Calu3 (cell line): ENCODE results near the gene SMAP1. TPM values are rescaled to one million over a fixed set of nuclear protein-coding genes. Genes with fewer than 3 reads are reported as not detected.

Source experiments
- BruUV-seq: library from RNA; stranded (reverse); fragments of 400-500 nt; replicated peaks from 2 replicates; lab custom pipeline; 2021; lab: Mats Ljungman, UMichigan
- CTCF ChIA-PET: fragments of 300-600 bp; sonication (Branson Sonifier 250); formaldehyde crosslinking; loops from one replicate; lab custom pipeline; 2022; ENCODE audit warnings: antibody characterized with exemption; lab: Charles Lee
- DNase-seq: peaks from one replicate; pipeline ENCODE4 v3.0.0; 2022
- H3K27ac Mint-ChIP-seq: one replicate; pipeline ENCODE4 v1.8.0; 2022; ENCODE audit warnings: mixed read lengths; ENCODE audit not compliant: unreplicated experiment
- H3K27me3 Mint-ChIP-seq: one replicate; pipeline ENCODE4 v1.8.0; 2022; ENCODE audit warnings: mixed read lengths; ENCODE audit not compliant: unreplicated experiment
- H3K36me3 Mint-ChIP-seq: one replicate; pipeline ENCODE4 v1.8.0; 2022; ENCODE audit warnings: mild to moderate bottlenecking, moderate library complexity, mixed read lengths; ENCODE audit not compliant: insufficient read depth, unreplicated experiment
- H3K4me1 Mint-ChIP-seq: one replicate; pipeline ENCODE4 v1.8.0; 2022; ENCODE audit warnings: mild to moderate bottlenecking, low read depth, mixed read lengths; ENCODE audit not compliant: unreplicated experiment
- H3K4me3 Mint-ChIP-seq: one replicate; pipeline ENCODE4 v1.8.0; 2022; ENCODE audit warnings: mild to moderate bottlenecking, low read depth, moderate library complexity, mixed read lengths; ENCODE audit not compliant: unreplicated experiment
- H3K9me3 Mint-ChIP-seq: one replicate; pipeline ENCODE4 v1.8.0; 2022; ENCODE audit warnings: low read depth, mixed read lengths; ENCODE audit not compliant: unreplicated experiment
- CTCF ChIP-seq: fragments of 200-600 bp; IDR thresholded peaks from one replicate; pipeline ENCODE4 v1.8.0; 2022; ENCODE audit warnings: antibody characterized with exemption; ENCODE audit not compliant: unreplicated experiment
- intact Hi-C: fragments of 100-400 bp; cut with micrococcal nuclease; formaldehyde crosslinking; loops from one replicate; pipeline ENCODE4 v1.10.0; 2022; ENCODE audit not compliant: unreplicated experiment
- total RNA-seq: library from RNA; stranded (reverse); gene quantifications from 2 replicates; pipeline ENCODE4 v1.2.3, GENCODE V29; 2022

The SMAP1 gene
- total RNA-seq, 1 experiment from 2014 or later: 35.7 TPM

- intact Hi-C loops: no loop called here
- no TSS peak for BruUV-seq
- no peaks in the 10 kb centered on the region for H3K36me3 Mint-ChIP-seq
- DNase-seq: no peak
- no peak for TF ChIP-seq CTCF
- H3K9me3 Mint-ChIP-seq: no peaks in the 10 kb centered on the region
- H3K4me3 Mint-ChIP-seq: no peak overlapping the region
- CTCF ChIA-PET: no interaction called here
- H3K27ac Mint-ChIP-seq: no peak overlapping the region
- H3K4me1 Mint-ChIP-seq: peaks cover 9% of the 10 kb centered on the region
- H3K27me3 Mint-ChIP-seq: no peaks in the 10 kb centered on the region
Measured at GRCh38 chr6:70849348-70850069, 181.8 kb downstream of the SMAP1 start.

GRCh38 chr6:70852667-70853246, 185.1 kb downstream of the SMAP1 start:
- Mint-ChIP-seq H3K4me1 (no peaks in the 10 kb centered on the region), H3K27ac (no peak overlapping the region), H3K4me3 (no peak overlapping the region), H3K9me3 (no peaks in the 10 kb centered on the region), H3K36me3 (no peaks in the 10 kb centered on the region), H3K27me3 (no peaks in the 10 kb centered on the region)
- no peak for TF ChIP-seq CTCF
- DNase-seq: no peak
- BruUV-seq: no TSS peak
- CTCF ChIA-PET: no interaction called here
- intact Hi-C loops: no loop called here

GRCh38 chr6:70857387-70858077, 189.8 kb downstream of the SMAP1 start:
- DNase-seq: no peak

GRCh38 chr6:70860045-70860444, 192.4 kb downstream of the SMAP1 start:
- Mint-ChIP-seq H3K36me3 (peaks cover 4% of the 10 kb centered on the region), H3K9me3 (no peaks in the 10 kb centered on the region), H3K4me3 (no peak overlapping the region), H3K27ac (no peak overlapping the region), H3K4me1 (no peaks in the 10 kb centered on the region), H3K27me3 (no peaks in the 10 kb centered on the region)
- TF ChIP-seq CTCF: no peak
- intact Hi-C loops: no loop called here
- BruUV-seq: no TSS peak
- CTCF ChIA-PET: interaction anchor here (0.8 kb wide), 1 partner anchor 12 kb away, joined by 3 read pairs; no protein-coding TSS in a partner anchor
- no peak for DNase-seq

More at GRCh38 chr6:70857387-70858077, 189.8 kb downstream of the SMAP1 start:
- Mint-ChIP-seq H3K36me3 (peaks cover 4% of the 10 kb centered on the region), H3K4me1 (no peaks in the 10 kb centered on the region), H3K4me3 (no peak overlapping the region), H3K27me3 (no peaks in the 10 kb centered on the region), H3K9me3 (no peaks in the 10 kb centered on the region), H3K27ac (no peak overlapping the region)
- CTCF ChIA-PET: interaction anchor here (0.6 kb wide), 2 partner anchors 35 to 157 kb away, joined by 6 read pairs; no protein-coding TSS in a partner anchor
- TF ChIP-seq CTCF: no peak
- intact Hi-C loops: no loop called here
- no TSS peak for BruUV-seq
